A673 (cell line): Measurements from ENCODE around the gene CCDC157. TPM values are rescaled to one million over a fixed set of nuclear protein-coding genes. Genes with fewer than 3 reads are reported as not detected.

ENCODE experiments used
- BruUV-seq: library from RNA; stranded (reverse); fragments of 400-500 nt; replicated peaks from 2 replicates; lab custom pipeline; 2021; lab: Mats Ljungman, UMichigan
- CTCF ChIA-PET: fragments of 300-600 bp; sonication (Branson Sonifier 250); formaldehyde crosslinking; loops from one replicate; lab custom pipeline; 2022; ENCODE audit warnings: antibody characterized with exemption; lab: Charles Lee
- POLR2A ChIA-PET: fragments of 300-600 bp; sonication (Branson Sonifier 250); formaldehyde crosslinking; loops from one replicate; lab custom pipeline; 2022; ENCODE audit warnings: antibody characterized with exemption; ENCODE audit not compliant: low non-redundant PET; lab: Charles Lee
- DNase-seq: peaks from one replicate; pipeline ENCODE4 v3.0.0-alpha.2; 2015; ENCODE audit warnings: low spot score
- H3K27ac ChIP-seq: fragments of 200-600 bp; sonication (generic); 2 replicates; pipeline ENCODE4 v1.5.1; 2016; ENCODE audit warnings: mixed run types, low read depth, mild to moderate bottlenecking, mixed read lengths, antibody characterized with exemption, low read length; ENCODE audit not compliant: poor library complexity, severe bottlenecking
- H3K27me3 ChIP-seq: fragments of 200-600 bp; sonication (generic); replicated peaks from 2 replicates; pipeline ENCODE4 v1.6.1; 2017; ENCODE audit warnings: mixed run types, low read depth, mild to moderate bottlenecking, mixed read lengths, antibody characterized with exemption, low read length; ENCODE audit not compliant: insufficient read depth, poor library complexity
- H3K36me3 ChIP-seq: fragments of 200-600 bp; sonication (generic); 2 replicates; pipeline ENCODE4 v1.6.1; 2016; ENCODE audit warnings: mixed run types, mild to moderate bottlenecking, mixed read lengths, antibody characterized with exemption, low read length; ENCODE audit not compliant: insufficient read depth, poor library complexity, severe bottlenecking
- H3K4me1 ChIP-seq: fragments of 200-600 bp; sonication (generic); 2 replicates; pipeline ENCODE4 v1.6.1; 2017; ENCODE audit warnings: mixed run types, mild to moderate bottlenecking, mixed read lengths, antibody characterized with exemption, low read length; ENCODE audit not compliant: insufficient read depth, poor library complexity, severe bottlenecking
- H3K4me3 ChIP-seq: fragments of 200-600 bp; sonication (generic); 2 replicates; pipeline ENCODE4 v1.5.1; 2016; ENCODE audit warnings: low read depth, mixed run types, mild to moderate bottlenecking, mixed read lengths, low read length; ENCODE audit not compliant: poor library complexity, severe bottlenecking
- H3K9me3 ChIP-seq: fragments of 200-600 bp; sonication (generic); 2 replicates; pipeline ENCODE4 v1.6.1; 2016; ENCODE audit warnings: mixed run types, low read depth, mild to moderate bottlenecking, mixed read lengths, antibody characterized with exemption, low read length; ENCODE audit not compliant: poor library complexity, severe bottlenecking
- CTCF ChIP-seq: fragments of 300-800, 200-600 bp; sonication (generic); conservative IDR thresholded peaks from 2 replicates; pipeline ENCODE4 v1.5.1; 2017; ENCODE audit warnings: low read depth, mild to moderate bottlenecking, antibody characterized with exemption, low read length, moderate library complexity, mixed read lengths
- EZH2 ChIP-seq: fragments of 200-600 bp; sonication (generic); IDR thresholded peaks from 2 replicates; pipeline ENCODE4 v1.6.1; 2017; ENCODE audit warnings: borderline replicate concordance, low read depth, mild to moderate bottlenecking, mixed read lengths, antibody characterized with exemption, low read length; ENCODE audit not compliant: poor library complexity, severe bottlenecking
- intact Hi-C: fragments of 100-400 bp; cut with micrococcal nuclease; formaldehyde crosslinking; loops from one replicate; pipeline ENCODE4 v1.10.0; 2022; ENCODE audit not compliant: unreplicated experiment
- total RNA-seq: library from RNA; stranded (reverse); gene quantifications from 2 replicates; pipeline ENCODE4 v1.2.3, GENCODE V29; 2021

CCDC157 gene
- total RNA-seq, 1 experiment from 2014 or later, result 5.7 TPM

- no TSS peak for BruUV-seq
- Histone ChIP-seq H3K9me3 (no peaks in the 10 kb centered on the region), H3K4me1 (no peaks in the 10 kb centered on the region), H3K27me3 (no peaks in the 10 kb centered on the region), H3K36me3 (no peaks in the 10 kb centered on the region), H3K27ac (no peak overlapping the region), H3K4me3 (no peak overlapping the region)
- DNase-seq, result no peak
- CTCF ChIA-PET, result no interaction called here
- intact Hi-C loops, result no loop called here
- TF ChIP-seq CTCF (no peak), EZH2 (no peak)
- POLR2A ChIA-PET, result no interaction called here
Measured at GRCh38 chr22:30315962-30316576, 40.7 kb upstream of the CCDC157 start.

- no peaks in the 10 kb centered on the region for H3K9me3 ChIP-seq
- no peak for DNase-seq
- H3K27me3 ChIP-seq, result no peaks in the 10 kb centered on the region
- no peaks in the 10 kb centered on the region for H3K36me3 ChIP-seq
- ChIA-PET CTCF (no interaction called here), POLR2A (interaction anchor here (0.5 kb wide), 1 partner anchor 122 kb away, joined by 8 read pairs; no protein-coding TSS in a partner anchor)
- H3K4me1 ChIP-seq, result no peaks in the 10 kb centered on the region
- BruUV-seq, result no TSS peak
- H3K4me3 ChIP-seq, result no peak overlapping the region
- no peak overlapping the region for H3K27ac ChIP-seq
- intact Hi-C loops, result no loop called here
- no peak for TF ChIP-seq EZH2
- no peak for TF ChIP-seq CTCF
Measured at GRCh38 chr22:30317778-30318177, 39.0 kb upstream of the CCDC157 start.

- BruUV-seq, result no TSS peak
Measured at GRCh38 chr22:30318799-30319419, 37.9 kb upstream of the CCDC157 start.

More at GRCh38 chr22:30318799-30319419, 37.9 kb upstream of the CCDC157 start:
- Histone ChIP-seq H3K27me3 (no peaks in the 10 kb centered on the region), H3K36me3 (no peaks in the 10 kb centered on the region), H3K4me1 (no peaks in the 10 kb centered on the region), H3K9me3 (no peaks in the 10 kb centered on the region), H3K4me3 (no peak overlapping the region), H3K27ac (no peak overlapping the region)
- CTCF ChIA-PET, result no interaction called here
- TF ChIP-seq CTCF, result no peak
- TF ChIP-seq EZH2, result no peak
- POLR2A ChIA-PET, result no interaction called here
- DNase-seq, result no peak
- intact Hi-C loops, result no loop called here
